RWPE1 (cell line): ENCODE data around the gene LIPC.

Source experiments
- CTCF ChIA-PET: fragments of 350-600 bp; sonication (Branson Sonifier 250); formaldehyde crosslinking; extraction: SDS; loops from one replicate; lab custom pipeline; 2021; lab: Yijun Ruan, JAX
- POLR2A ChIA-PET: fragments of 400-600 bp; formaldehyde crosslinking; extraction: SDS; loops from one replicate; lab custom pipeline; 2020; ENCODE audit warnings: antibody characterized with exemption; ENCODE audit not compliant: low non-redundant PET; lab: Yijun Ruan, JAX
- DNase-seq: peaks from one replicate; pipeline ENCODE4 v3.0.0; 2012; ENCODE audit warnings: low spot score
- H3K27ac ChIP-seq: fragments of 450-650 bp; 2 replicates; pipeline ENCODE4 v1.5.1; 2017
- CTCF ChIP-seq: fragments of 450-650 bp; conservative IDR thresholded peaks from 2 replicates; pipeline ENCODE4 v1.5.1; 2017; ENCODE audit warnings: low read depth, mild to moderate bottlenecking

Gene LIPC

DNA sequence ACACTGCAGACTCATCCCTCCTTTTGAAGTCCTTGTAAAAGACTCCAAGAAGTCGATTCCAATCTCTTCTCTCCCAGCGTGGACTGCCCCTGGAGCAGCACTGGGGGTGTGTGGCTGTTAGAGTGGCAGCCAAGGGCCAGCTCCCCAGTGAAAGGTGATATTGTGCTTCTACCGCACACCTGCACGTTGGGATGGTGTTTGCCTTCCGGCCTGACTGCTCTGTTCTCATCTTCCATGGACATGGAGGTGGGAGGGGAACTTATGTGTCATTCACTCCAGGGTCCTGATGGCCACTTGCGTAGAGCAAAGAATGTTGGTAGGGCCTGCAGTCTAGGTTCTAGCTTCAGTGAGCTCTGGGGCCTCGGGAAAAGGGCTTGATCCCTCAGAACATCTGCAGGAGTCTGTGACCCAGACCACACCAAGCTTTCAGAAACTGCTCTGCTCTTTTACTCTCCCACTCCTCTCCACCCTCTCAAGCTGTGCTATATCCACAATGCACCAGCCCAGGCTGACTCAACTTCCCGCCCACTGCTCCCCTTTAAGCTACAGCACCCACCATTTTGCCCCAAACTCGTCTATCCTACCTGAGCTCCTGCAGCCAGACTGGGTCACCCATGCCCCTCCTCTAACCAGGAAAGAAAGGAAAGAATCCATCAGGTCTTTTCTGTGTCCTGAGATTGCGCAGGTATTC lies 31.3 kb downstream of the LIPC start:
- H3K27ac ChIP-seq: no peak overlapping the region
- DNase-seq: no peak
- TF ChIP-seq CTCF: no peak
- ChIA-PET CTCF (interaction anchor here (0.6 to 1.1 kb wide), 2 partner anchors 94 to 602 kb away, joined by 3 to 4 read pairs; no protein-coding TSS in a partner anchor), POLR2A (no interaction called here)

DNA sequence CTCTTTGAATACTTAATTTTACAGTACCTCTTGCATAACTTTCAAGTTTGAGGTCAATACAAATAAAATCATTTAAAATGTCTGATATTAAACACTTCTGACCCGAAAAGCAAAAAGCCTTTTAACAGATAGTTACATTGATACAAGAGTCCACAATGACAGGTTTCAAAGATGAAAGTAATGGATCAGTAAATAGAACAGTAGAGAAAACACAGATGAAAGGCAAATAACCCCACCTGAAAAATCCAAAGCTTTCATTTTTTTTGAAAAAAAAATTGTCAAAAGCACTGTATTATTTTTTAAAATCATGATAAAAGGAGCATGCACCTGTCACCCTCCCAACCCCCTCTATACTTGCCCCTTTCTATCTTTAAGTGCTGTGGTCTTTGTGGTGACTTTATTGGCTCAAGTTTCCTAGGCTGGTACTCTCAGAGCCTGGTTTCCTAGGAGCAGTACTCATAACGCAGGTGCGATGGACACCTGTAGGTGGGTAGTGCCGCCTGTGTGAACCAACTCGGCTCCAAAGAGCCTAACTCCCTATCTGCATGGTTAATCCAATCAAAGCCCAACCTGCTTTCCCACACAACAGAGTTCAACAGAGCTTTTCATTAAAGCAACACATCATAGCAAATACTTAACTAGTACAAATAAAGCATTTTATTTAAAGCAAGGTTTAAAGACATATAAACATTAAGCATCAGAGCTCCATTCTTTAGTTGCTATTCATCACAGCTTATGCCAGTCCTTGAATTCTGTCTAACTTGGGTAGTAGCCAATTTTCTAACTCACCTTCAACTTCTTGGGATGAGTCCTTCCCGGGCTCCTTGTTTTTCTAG lies 32.2 kb downstream of the LIPC start:
- ChIA-PET POLR2A (no interaction called here), CTCF (interaction anchor here (0.7 to 1.1 kb wide), 2 partner anchors 100 to 603 kb away, joined by 4 read pairs; no protein-coding TSS in a partner anchor)
- TF ChIP-seq CTCF: no peak
- no peak for DNase-seq
- H3K27ac ChIP-seq: no peak overlapping the region

DNA sequence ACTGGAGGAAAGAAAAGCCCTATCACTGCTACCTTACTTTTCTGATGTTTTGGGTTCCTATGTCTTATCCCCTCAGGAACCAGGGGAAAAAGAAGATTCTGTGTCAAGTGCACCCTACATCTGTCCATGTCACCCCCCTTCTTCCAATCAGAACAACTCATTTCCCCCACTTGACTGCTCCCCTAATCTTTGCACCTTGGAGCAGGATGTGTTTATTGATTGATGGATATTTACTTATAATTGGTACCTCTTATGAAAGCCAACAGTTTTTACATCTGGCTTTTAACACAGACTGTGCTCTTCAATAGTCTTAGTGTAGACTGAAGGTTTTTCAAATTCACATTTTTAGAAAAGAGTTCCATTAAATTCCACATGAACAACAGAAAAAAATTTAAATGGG lies 33.3 kb downstream of the LIPC start:
- TF ChIP-seq CTCF: no peak
- POLR2A ChIA-PET: no interaction called here
- CTCF ChIA-PET: no interaction called here
- no peak overlapping the region for H3K27ac ChIP-seq
- no peak for DNase-seq

DNA sequence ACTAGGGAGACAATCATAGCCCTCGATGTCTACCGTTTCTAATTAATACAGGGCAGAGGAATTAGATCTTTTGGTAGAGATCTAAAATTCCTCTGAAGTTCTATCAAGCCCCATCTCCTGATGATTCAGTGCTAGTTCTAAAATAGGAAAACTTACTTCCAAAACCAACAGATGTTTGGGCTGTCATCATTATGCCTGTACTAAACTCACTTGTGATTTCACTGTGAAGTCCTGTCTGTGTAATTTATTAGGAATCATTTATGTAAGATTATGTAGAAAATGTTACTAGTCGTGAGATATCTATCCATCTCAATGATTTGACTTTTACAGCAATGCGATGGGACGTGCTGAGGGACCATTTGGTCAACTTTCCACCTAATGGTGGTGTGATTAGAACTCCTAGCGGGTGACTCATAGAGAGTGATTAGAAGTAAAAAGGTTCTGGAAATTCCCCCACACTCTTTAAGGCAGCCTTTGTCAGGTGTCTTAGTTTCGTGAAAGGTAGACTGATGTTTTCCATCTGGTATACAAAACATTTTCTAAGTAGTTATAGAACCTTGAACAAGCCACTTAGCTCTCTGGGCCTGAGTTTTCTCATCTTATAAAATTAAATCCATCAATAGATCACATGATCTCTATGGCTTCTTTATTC lies 34.2 kb downstream of the LIPC start:
- no peak for TF ChIP-seq CTCF
- no peak overlapping the region for H3K27ac ChIP-seq
- no peak for DNase-seq
- ChIA-PET POLR2A (no interaction called here), CTCF (no interaction called here)

DNA sequence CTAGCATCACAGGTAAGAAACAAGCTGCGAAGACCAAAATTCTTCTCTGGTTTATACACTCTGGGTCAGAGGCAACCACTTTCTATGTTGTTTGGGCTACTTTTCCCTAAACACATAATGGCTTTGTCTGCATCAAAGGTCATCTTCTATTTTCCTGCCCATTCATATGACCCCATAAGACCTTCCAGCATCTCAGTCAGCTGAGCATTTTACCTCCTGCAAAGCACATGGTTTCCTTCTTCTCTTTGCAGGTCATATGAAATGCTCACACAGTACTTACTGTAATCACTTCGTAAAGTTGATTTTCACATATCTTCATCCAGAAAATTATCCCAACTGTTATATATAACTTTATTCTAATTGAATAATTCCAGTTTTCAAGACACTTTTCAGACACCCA lies 34.8 kb downstream of the LIPC start:
- ChIA-PET POLR2A (no interaction called here), CTCF (no interaction called here)
- no peak overlapping the region for H3K27ac ChIP-seq
- no peak for TF ChIP-seq CTCF
- no peak for DNase-seq

- ChIA-PET POLR2A (no interaction called here), CTCF (no interaction called here)
- H3K27ac ChIP-seq: no peak overlapping the region
- no peak for DNase-seq
- TF ChIP-seq CTCF: no peak
Measured at GRCh38 chr15:58467121-58467721, 35.4 kb downstream of the LIPC start.
